Testis (tissue), 3 donors: ENCODE results near the gene STX11. TPM values are rescaled to one million over a fixed set of nuclear protein-coding genes. Genes with fewer than 3 reads are reported as not detected.

ENCODE experiments used
- DNase-seq: peaks from one replicate; pipeline ENCODE4 v3.0.0-alpha.2; 2019
- H3K27ac ChIP-seq, 2 donors: fragments of 200-600 bp; sonication (generic); one replicate each; pipeline ENCODE4 v1.5.1; 2019
- H3K27me3 ChIP-seq: fragments of 200-600 bp; sonication (generic); one replicate; pipeline ENCODE4 v1.5.1; 2019
- H3K36me3 ChIP-seq: fragments of 200-600 bp; sonication (generic); one replicate; pipeline ENCODE4 v1.5.1; 2017; ENCODE audit warnings: low read depth; ENCODE audit errors: missing control alignments
- H3K4me1 ChIP-seq: fragments of 200-600 bp; sonication (generic); one replicate; pipeline ENCODE4 v1.5.1; 2019
- H3K4me3 ChIP-seq, 2 donors: fragments of 200-600 bp; sonication (generic); one replicate each; pipeline ENCODE4 v1.5.1; 2017 to 2019
- H3K9me3 ChIP-seq: fragments of 200-600 bp; sonication (generic); one replicate; pipeline ENCODE4 v1.5.1; 2017
- CTCF ChIP-seq, 3 experiments: fragments of 450-650 bp in 2 of 3; fragments of 200-600 bp in 1 of 3; sonication (generic) in 1 of 3; IDR thresholded peaks; one replicate each; pipeline ENCODE4 v1.5.1; 2016 to 2019; ENCODE audit warnings: antibody characterized with exemption in 3 of 3, mild to moderate bottlenecking in 2 of 3, moderate library complexity in 1 of 3
- POLR2A ChIP-seq: fragments of 450-650 bp; IDR thresholded peaks from one replicate; pipeline ENCODE4 v1.6.1; 2017; ENCODE audit warnings: antibody characterized with exemption, mild to moderate bottlenecking, moderate library complexity
- WGBS, 2 donors: methylation state at CpG; one replicate each; pipeline ENCODE4 v1.1.5; 2018; 5-methylcytosine and 5-hydroxymethylcytosine counted together
- intact Hi-C: fragments of 100-400 bp; cut with DNase I; formaldehyde crosslinking; loops from one replicate; pipeline ENCODE4 v1.15.1; 2023; ENCODE audit warnings: low total_unique reads
- polyA plus RNA-seq: library from polyadenylated mRNA; stranded (reverse); fragments of 350-450 nt; fragmentation: Illumina TruSeq; extraction: RNeasy Lipid Tissue Mini Kit (QIAGEN cat#74804); gene quantifications from one replicate; pipeline ENCODE4 v1.2.3, GENCODE V29; 2014; ENCODE audit warnings: low read depth, low replicate concordance; ENCODE audit not compliant: insufficient read depth
- total RNA-seq, 2 donors: library from RNA; depleted of rRNA; stranded (reverse); fragments of >200 nt; gene quantifications; one replicate each; pipeline ENCODE4 v1.2.3, GENCODE V29; 2016

STX11 gene
- total and polyA plus RNA-seq, 3 donors from 2014 or later = 4.6 to 9.5 (median 6.1) TPM

- Histone ChIP-seq H3K27ac (no peak overlapping the region), H3K4me1 (no peaks in the 10 kb centered on the region), H3K9me3 (no peaks in the 10 kb centered on the region), H3K4me3 (no peak overlapping the region), H3K27me3 (no peaks in the 10 kb centered on the region), H3K36me3 (no peaks in the 10 kb centered on the region)
- intact Hi-C loops = no loop called here
- DNase-seq = no peak
- 58 to 64% methylated on average over 1 of the region's 1 CpG for WGBS, 2 donors
- TF ChIP-seq POLR2A (no peak), CTCF (IDR thresholded peaks at IDR 0.05) (no peak)
These were observed 44.1 kb upstream of the STX11 start for GRCh38 chr6:144106206-144106605.

GRCh38 chr6:144110210-144110609, 40.1 kb upstream of the STX11 start:
- DNase-seq = no peak
- TF ChIP-seq CTCF (IDR thresholded peaks at IDR 0.05) (no peak), POLR2A (no peak)
- no peak overlapping the region for H3K4me3 ChIP-seq
- H3K27me3 ChIP-seq = no peaks in the 10 kb centered on the region
- H3K27ac ChIP-seq = no peak overlapping the region
- no peaks in the 10 kb centered on the region for H3K4me1 ChIP-seq
- WGBS, 2 donors = 78 to 86% methylated on average over 5 of the region's 5 CpGs
- intact Hi-C loops = loop anchor here (10.0 kb wide), 1 partner anchor 1545 kb away; no protein-coding TSS in a partner anchor
- H3K9me3 ChIP-seq = no peaks in the 10 kb centered on the region
- H3K36me3 ChIP-seq = no peaks in the 10 kb centered on the region

- Histone ChIP-seq H3K27ac (no peak overlapping the region), H3K4me1 (no peaks in the 10 kb centered on the region), H3K4me3 (no peak overlapping the region), H3K36me3 (no peaks in the 10 kb centered on the region), H3K27me3 (no peaks in the 10 kb centered on the region), H3K9me3 (no peaks in the 10 kb centered on the region)
- no peak for DNase-seq
- no peak for TF ChIP-seq CTCF (IDR thresholded peaks at IDR 0.05)
- no peak for TF ChIP-seq POLR2A
- intact Hi-C loops = loop anchor here (10.0 kb wide), 1 partner anchor 1541 kb away; no protein-coding TSS in a partner anchor
- 89 to 93% methylated on average over 6 of the region's 6 CpGs for WGBS, 2 donors
These were observed 37.0 kb upstream of the STX11 start for GRCh38 chr6:144113366-144113765.

- Histone ChIP-seq H3K9me3 (no peaks in the 10 kb centered on the region), H3K27ac (no peak overlapping the region), H3K36me3 (no peaks in the 10 kb centered on the region), H3K27me3 (no peaks in the 10 kb centered on the region), H3K4me1 (no peaks in the 10 kb centered on the region), H3K4me3 (no peak overlapping the region)
- 93 to 94% methylated on average over 3 of the region's 3 CpGs for WGBS, 2 donors
- intact Hi-C loops = loop anchor here (10.0 kb wide), 1 partner anchor 1540 kb away; no protein-coding TSS in a partner anchor
- TF ChIP-seq POLR2A (no peak), CTCF (IDR thresholded peaks at IDR 0.05) (no peak)
- no peak for DNase-seq
These were observed 35.1 kb upstream of the STX11 start for GRCh38 chr6:144115219-144115618.

GRCh38 chr6:144119376-144119775, 30.9 kb upstream of the STX11 start:
- H3K36me3 ChIP-seq = no peaks in the 10 kb centered on the region
- no peaks in the 10 kb centered on the region for H3K27me3 ChIP-seq
- H3K4me1 ChIP-seq = no peaks in the 10 kb centered on the region
- intact Hi-C loops = loop anchor here (10.0 kb wide), 1 partner anchor 1535 kb away; no protein-coding TSS in a partner anchor
- TF ChIP-seq POLR2A (no peak), CTCF (IDR thresholded peaks at IDR 0.05) (no peak)
- H3K4me3 ChIP-seq = no peak overlapping the region
- no peak overlapping the region for H3K27ac ChIP-seq
- no peaks in the 10 kb centered on the region for H3K9me3 ChIP-seq
- 94 to 96% methylated on average over 4 to 5 of the region's 5 CpGs for WGBS, 2 donors
- DNase-seq = no peak
